Cardiac muscle cell (in vitro differentiated cells and primary cell): ENCODE measurements around the gene MACROD2. TPM values are rescaled to one million over a fixed set of nuclear protein-coding genes. Genes with fewer than 3 reads are reported as not detected.

Source experiments
- DNase-seq, 2 donors: peaks; one replicate each; pipeline versions ENCODE4 v3.0.0 to v3.0.0-alpha.2; 2010 to 2017; ENCODE audit warnings: low read depth in 1 of 2, low spot score in 1 of 2
- H3K27ac ChIP-seq: fragments of 200-600 bp; sonication (generic); 2 replicates; pipeline ENCODE4 v1.5.1; 2016
- H3K27me3 ChIP-seq: fragments of 200-600 bp; sonication (generic); 2 replicates; pipeline ENCODE4 v1.6.0; 2016; ENCODE audit warnings: control low read depth
- H3K36me3 ChIP-seq: fragments of 200-600 bp; sonication (generic); 2 replicates; pipeline ENCODE4 v1.5.1; 2016; ENCODE audit warnings: control low read depth
- H3K4me1 ChIP-seq: fragments of 200-600 bp; sonication (generic); 2 replicates; pipeline ENCODE4 v1.8.1; 2017; ENCODE audit warnings: low read depth, mild to moderate bottlenecking, mixed run types
- H3K4me3 ChIP-seq: fragments of 200-600 bp; sonication (generic); 2 replicates; pipeline ENCODE4 v1.5.1; 2016; ENCODE audit warnings: mild to moderate bottlenecking
- H3K9me3 ChIP-seq: fragments of 200-600 bp; sonication (generic); 2 replicates; pipeline ENCODE4 v1.5.1; 2017; ENCODE audit warnings: low read depth, mild to moderate bottlenecking, control low read depth
- polyA plus RNA-seq: library from polyadenylated mRNA; unstranded; fragments of >200 nt; fragmentation: Nextera tagmentation; extraction: Ambion mirVana; gene quantifications from 2 replicates; pipeline ENCODE4 v1.2.1, GENCODE V29; 2016
- total RNA-seq: library from RNA; depleted of rRNA; stranded (reverse); fragments of >200 nt; gene quantifications from 2 replicates; pipeline ENCODE4 v1.2.3, GENCODE V29; 2016
- TF ChIP-seq, protein P1 (sequence below): IDR thresholded peaks from 2 replicates; pipeline ENCODE4 v1.5.1; 2012; ENCODE audit warnings: low read depth, mild to moderate bottlenecking, low read length

Gene MACROD2
- total and polyA plus RNA-seq, 2 experiments from 2014 or later = 9.3 to 14.4 TPM

DNA sequence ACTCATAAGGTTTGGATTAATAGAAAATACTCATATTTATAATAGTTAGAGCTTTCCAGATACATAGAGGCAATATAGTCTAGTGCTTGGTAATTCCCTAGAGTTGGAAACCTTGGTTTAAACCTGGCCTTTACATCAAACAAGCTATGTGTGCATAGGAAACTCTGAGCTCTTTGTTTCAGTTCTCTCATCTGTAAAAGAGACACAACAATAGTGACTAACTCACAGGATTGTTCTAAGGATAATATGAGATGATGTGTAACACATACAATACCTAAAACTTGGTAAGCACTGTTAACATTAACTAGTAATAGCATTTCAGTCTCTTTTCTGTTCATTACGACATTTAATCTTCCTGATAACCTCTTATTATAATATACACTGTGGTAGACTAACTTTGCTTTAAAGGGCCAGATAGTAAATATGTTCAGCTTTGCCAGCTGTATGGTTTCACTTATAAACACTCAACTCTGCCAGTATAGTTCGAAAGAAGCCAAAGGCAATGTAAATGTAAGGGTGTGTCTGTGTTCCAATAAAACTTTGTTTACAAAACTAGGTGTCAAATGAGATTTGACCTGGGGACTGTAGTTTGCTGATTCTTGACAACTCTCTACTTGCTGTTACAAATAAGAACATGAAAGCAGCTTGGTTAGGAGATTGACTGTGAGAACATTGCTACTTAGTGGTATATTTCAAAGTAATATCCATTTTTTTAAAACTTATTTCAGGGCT, 712.7 kb downstream of the MACROD2 start:
- H3K27ac ChIP-seq = no peak overlapping the region
- no peak overlapping the region for H3K4me3 ChIP-seq
- peaks cover 9% of the 10 kb centered on the region for H3K4me1 ChIP-seq
- no peak for DNase-seq
- H3K9me3 ChIP-seq = no peaks in the 10 kb centered on the region
- H3K36me3 ChIP-seq = no peaks in the 10 kb centered on the region
- H3K27me3 ChIP-seq = no peaks in the 10 kb centered on the region
- TF ChIP-seq, protein P1, sequence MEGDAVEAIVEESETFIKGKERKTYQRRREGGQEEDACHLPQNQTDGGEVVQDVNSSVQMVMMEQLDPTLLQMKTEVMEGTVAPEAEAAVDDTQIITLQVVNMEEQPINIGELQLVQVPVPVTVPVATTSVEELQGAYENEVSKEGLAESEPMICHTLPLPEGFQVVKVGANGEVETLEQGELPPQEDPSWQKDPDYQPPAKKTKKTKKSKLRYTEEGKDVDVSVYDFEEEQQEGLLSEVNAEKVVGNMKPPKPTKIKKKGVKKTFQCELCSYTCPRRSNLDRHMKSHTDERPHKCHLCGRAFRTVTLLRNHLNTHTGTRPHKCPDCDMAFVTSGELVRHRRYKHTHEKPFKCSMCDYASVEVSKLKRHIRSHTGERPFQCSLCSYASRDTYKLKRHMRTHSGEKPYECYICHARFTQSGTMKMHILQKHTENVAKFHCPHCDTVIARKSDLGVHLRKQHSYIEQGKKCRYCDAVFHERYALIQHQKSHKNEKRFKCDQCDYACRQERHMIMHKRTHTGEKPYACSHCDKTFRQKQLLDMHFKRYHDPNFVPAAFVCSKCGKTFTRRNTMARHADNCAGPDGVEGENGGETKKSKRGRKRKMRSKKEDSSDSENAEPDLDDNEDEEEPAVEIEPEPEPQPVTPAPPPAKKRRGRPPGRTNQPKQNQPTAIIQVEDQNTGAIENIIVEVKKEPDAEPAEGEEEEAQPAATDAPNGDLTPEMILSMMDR = no peak

DNA sequence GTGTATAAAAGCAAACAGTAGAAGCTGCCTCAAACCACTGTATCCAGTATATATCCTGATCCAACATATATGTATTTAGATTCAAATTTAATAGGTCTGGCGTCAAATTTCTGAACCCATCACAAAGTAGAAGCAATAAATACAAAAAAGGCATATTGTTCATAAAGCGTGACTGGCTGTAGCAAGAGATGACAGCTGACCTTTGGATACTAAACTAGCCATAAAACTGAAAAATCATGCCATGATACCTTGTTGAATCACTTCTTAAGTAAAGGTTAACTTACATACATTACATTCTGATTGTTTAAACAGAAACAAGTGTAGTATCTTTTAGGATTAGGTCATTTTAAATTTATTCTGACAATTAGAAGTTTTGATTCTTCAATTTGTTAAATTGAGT, 714.1 kb downstream of the MACROD2 start:
- no peak overlapping the region for H3K4me3 ChIP-seq
- no peaks in the 10 kb centered on the region for H3K36me3 ChIP-seq
- no peaks in the 10 kb centered on the region for H3K9me3 ChIP-seq
- H3K4me1 ChIP-seq = peaks cover 9% of the 10 kb centered on the region
- no peak overlapping the region for H3K27ac ChIP-seq
- DNase-seq = no peak
- no peaks in the 10 kb centered on the region for H3K27me3 ChIP-seq
- TF ChIP-seq, protein P1 = no peak

DNA sequence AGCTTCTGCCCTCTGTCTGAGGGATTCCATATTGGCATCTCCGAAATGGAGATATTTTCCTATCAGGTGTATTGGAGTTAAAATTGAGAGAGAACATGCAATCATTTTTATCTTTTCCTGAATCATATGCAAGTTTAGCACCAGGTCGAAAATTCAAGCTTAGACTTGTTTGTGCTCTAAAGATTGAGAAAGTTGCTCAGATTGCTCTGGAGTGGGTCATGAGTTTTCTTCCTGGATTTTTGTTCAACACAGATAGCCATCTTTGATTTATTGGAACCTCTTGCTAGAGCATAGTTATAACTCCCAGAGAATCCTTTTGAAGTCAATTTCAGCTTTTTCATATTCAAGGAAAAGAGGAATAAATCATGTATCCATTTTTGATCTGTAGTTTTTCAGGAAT, 715.6 kb downstream of the MACROD2 start:
- Histone ChIP-seq H3K27ac (no peak overlapping the region), H3K4me3 (no peak overlapping the region), H3K36me3 (no peaks in the 10 kb centered on the region), H3K9me3 (no peaks in the 10 kb centered on the region), H3K27me3 (no peaks in the 10 kb centered on the region), H3K4me1 (peaks cover 9% of the 10 kb centered on the region)
- DNase-seq = no peak
- TF ChIP-seq, protein P1 = no peak

DNA sequence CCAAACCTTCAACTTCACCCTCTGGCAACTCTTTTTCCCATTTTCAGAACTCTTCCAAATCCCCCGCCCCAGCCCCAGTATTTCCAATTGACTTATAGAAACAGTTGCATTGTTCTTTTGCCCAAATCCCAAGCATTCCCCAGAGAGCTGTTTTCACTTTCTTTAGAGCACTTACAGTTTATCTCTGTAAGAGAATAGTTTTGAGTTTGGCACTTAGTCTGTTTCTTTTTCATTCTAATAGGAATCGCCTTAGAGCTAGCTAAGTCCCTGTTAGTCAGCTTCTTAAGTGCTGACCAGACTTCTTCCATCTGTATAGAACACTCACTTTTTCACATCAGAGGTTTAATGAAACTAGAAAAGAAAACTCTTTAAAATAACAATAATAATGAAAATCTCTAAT, 716.3 kb downstream of the MACROD2 start:
- no peaks in the 10 kb centered on the region for H3K27me3 ChIP-seq
- no peaks in the 10 kb centered on the region for H3K36me3 ChIP-seq
- no peak overlapping the region for H3K27ac ChIP-seq
- no peaks in the 10 kb centered on the region for H3K9me3 ChIP-seq
- no peak overlapping the region for H3K4me3 ChIP-seq
- peak in 1 of 2 donors; percentile 8 for DNase-seq
- TF ChIP-seq, protein P1 = no peak
- peaks cover 9% of the 10 kb centered on the region for H3K4me1 ChIP-seq

DNA sequence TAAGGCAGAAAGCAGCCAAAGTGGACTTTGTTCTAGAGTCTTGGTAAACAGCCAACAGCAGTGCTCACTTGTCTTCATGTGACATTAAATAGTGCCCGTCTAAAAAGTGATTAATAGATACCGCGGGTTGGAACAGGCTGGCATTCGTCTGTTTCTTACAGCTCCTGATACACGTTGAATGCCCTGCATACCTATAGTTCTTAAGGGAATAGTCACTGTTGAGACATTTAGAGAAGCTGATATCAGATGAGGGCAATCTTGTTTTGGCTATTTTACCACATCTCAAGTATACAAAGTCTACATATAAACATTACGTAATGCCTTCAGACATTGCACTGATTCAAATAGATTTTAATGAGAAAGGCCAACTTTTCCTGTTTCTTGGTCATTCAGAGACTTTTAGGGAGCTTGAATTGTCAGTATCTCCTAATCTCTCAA, 717.0 kb downstream of the MACROD2 start:
- TF ChIP-seq, protein P1 = no peak
- Histone ChIP-seq H3K4me3 (no peak overlapping the region), H3K4me1 (peaks cover 9% of the 10 kb centered on the region), H3K27ac (no peak overlapping the region), H3K36me3 (no peaks in the 10 kb centered on the region), H3K27me3 (no peaks in the 10 kb centered on the region), H3K9me3 (no peaks in the 10 kb centered on the region)
- DNase-seq = peak; percentile 35 to 49
